ENCODE results near the gene GADD45B. TPM values are rescaled to one million over a fixed set of nuclear protein-coding genes. Genes with fewer than 3 reads are reported as not detected.

The GADD45B gene
- total RNA-seq, 4 donors from 2014 or later = 148 to 250 (median 195) TPM

DNA sequence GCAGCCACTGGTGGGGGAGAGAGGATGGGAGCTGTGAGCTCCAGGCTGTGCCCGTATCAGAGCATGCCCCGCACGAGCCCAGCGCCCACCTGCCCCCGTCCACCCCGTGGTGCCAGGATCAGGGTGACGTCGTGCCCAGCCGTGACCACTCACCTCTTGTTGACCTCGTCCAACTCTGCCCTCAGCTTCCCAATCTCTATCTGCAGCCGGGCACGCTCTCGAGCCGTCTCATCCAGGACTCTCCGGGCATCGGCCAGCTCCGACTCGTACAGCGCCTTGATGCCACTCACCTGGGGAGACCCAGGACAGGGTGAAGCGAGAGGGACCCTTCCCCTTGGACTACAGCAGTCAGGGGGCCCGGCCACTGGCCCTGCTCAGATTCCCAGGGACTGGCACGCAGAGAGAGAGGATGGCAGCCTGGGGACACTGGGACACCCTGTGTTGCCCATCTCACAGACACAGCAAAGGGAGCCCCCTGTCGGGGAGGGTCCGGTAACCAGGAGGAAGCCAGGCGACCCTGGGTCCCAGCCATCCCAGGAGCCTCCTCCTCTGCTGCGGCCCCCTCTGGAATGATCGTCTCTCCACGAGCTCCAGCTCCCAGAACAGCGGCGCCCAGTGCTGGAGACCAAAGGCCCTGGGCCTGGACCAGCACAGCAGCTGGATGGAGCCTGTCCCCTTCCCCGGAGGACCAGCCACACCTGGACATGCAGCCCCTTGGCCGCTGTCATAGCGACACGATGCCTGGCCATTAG is 31.5 kb upstream of the GADD45B start:
- Histone ChIP-seq H3K36me3 (no peaks in the 10 kb centered on the region), H3K27ac (no peak overlapping the region), H3K4me3 (replicated peaks in 1 of 3) (no peak overlapping the region), H3K9me3 (no peaks in the 10 kb centered on the region), H3K27me3 (no peaks in the 10 kb centered on the region), H3K4me1 (no peaks in the 10 kb centered on the region)
- intact Hi-C loops (cut with DNase I) = no loop called here
- no peak for DNase-seq
- no peak for TF ChIP-seq POLR2A (IDR thresholded peaks at IDR 0.05)
- TF ChIP-seq, protein P1, sequence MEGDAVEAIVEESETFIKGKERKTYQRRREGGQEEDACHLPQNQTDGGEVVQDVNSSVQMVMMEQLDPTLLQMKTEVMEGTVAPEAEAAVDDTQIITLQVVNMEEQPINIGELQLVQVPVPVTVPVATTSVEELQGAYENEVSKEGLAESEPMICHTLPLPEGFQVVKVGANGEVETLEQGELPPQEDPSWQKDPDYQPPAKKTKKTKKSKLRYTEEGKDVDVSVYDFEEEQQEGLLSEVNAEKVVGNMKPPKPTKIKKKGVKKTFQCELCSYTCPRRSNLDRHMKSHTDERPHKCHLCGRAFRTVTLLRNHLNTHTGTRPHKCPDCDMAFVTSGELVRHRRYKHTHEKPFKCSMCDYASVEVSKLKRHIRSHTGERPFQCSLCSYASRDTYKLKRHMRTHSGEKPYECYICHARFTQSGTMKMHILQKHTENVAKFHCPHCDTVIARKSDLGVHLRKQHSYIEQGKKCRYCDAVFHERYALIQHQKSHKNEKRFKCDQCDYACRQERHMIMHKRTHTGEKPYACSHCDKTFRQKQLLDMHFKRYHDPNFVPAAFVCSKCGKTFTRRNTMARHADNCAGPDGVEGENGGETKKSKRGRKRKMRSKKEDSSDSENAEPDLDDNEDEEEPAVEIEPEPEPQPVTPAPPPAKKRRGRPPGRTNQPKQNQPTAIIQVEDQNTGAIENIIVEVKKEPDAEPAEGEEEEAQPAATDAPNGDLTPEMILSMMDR (IDR thresholded peaks at IDR 0.05) = no peak
- 94 to 95% methylated on average over 24 to 32 of the region's 34 CpGs for WGBS, 2 donors

DNA sequence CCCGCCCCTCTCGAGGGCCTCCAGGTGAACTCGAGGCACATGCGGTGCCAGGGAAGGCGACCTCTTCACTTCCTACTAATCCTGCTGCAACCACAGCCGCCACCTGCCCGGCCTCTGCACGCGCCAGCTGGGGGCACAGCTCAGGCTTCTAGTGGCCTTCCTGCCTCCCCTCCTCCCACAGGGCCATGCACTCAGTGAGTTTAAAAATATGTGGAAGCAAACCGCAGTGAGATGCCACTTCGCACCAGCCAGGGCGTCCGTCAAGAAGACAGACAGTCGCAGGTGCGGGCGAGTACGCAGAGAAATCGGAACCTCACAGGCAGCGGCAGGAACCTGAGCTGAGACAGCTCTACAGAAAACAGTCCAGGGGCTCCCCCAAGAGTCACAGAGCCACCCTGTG is 29.5 kb upstream of the GADD45B start:
- H3K4me3 ChIP-seq (replicated peaks in 1 of 3) = no peak overlapping the region
- intact Hi-C loops (cut with DNase I) = no loop called here
- TF ChIP-seq, protein P1 (IDR thresholded peaks at IDR 0.05) = no peak
- no peak for TF ChIP-seq POLR2A (IDR thresholded peaks at IDR 0.05)
- DNase-seq = no peak
- H3K27me3 ChIP-seq = no peaks in the 10 kb centered on the region
- 79 to 85% methylated on average over 16 to 17 of the region's 19 CpGs for WGBS, 2 donors
- no peaks in the 10 kb centered on the region for H3K9me3 ChIP-seq
- H3K4me1 ChIP-seq = no peaks in the 10 kb centered on the region
- H3K27ac ChIP-seq = no peak overlapping the region
- no peaks in the 10 kb centered on the region for H3K36me3 ChIP-seq

DNA sequence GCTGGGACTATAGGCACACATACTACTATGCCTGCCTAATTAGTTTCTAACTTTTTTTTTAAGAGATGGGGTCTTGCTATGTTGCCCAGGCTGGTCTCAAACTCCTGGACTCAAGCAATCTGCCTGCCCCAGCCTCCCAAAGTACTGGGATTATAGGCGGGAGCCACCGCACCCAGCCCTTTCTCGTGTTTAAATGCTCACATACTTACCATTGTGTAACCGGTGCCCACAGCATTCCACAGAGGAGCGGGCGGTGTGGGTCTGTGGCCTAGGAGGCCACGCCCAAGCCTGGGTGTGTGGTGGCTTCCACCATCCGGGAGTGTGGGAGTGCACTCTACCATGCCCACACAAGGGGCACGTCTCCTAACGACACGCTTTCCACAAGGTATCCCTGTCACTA is 26.9 kb upstream of the GADD45B start:
- WGBS, 2 donors = 96 to 98% methylated on average over 11 of the region's 11 CpGs
- Histone ChIP-seq H3K4me1 (no peaks in the 10 kb centered on the region), H3K9me3 (no peaks in the 10 kb centered on the region), H3K4me3 (replicated peaks in 1 of 3) (no peak overlapping the region), H3K36me3 (no peaks in the 10 kb centered on the region), H3K27ac (no peak overlapping the region), H3K27me3 (no peaks in the 10 kb centered on the region)
- no peak for DNase-seq
- TF ChIP-seq, protein P1 (IDR thresholded peaks at IDR 0.05) = no peak
- TF ChIP-seq POLR2A (IDR thresholded peaks at IDR 0.05) = no peak
- intact Hi-C loops (cut with DNase I) = no loop called here

- no peak for DNase-seq
- H3K4me1 ChIP-seq = peaks cover 7 to 8% of the 10 kb centered on the region in 2 donors
- intact Hi-C loops (cut with DNase I) = no loop called here
- 93 to 96% methylated on average over 7 of the region's 7 CpGs for WGBS, 2 donors
- no peaks in the 10 kb centered on the region for H3K36me3 ChIP-seq
- no peaks in the 10 kb centered on the region for H3K9me3 ChIP-seq
- no peaks in the 10 kb centered on the region for H3K27me3 ChIP-seq
- H3K4me3 ChIP-seq (replicated peaks in 1 of 3) = no peak overlapping the region
- no peak overlapping the region for H3K27ac ChIP-seq
- no peak for TF ChIP-seq POLR2A (IDR thresholded peaks at IDR 0.05)
- TF ChIP-seq, protein P1 (IDR thresholded peaks at IDR 0.05) = no peak
Observed at GRCh38 chr19:2451138-2451537, 24.8 kb upstream of the GADD45B start.

GRCh38 chr19:2451741-2452140 is 24.2 kb upstream of the GADD45B start:
- no peak for DNase-seq
- Histone ChIP-seq H3K9me3 (no peaks in the 10 kb centered on the region), H3K36me3 (no peaks in the 10 kb centered on the region), H3K27me3 (no peaks in the 10 kb centered on the region), H3K4me3 (replicated peaks in 1 of 3) (no peak overlapping the region), H3K4me1 (peaks cover 7 to 8% of the 10 kb centered on the region in 2 donors), H3K27ac (no peak overlapping the region)
- WGBS, 2 donors = 91 to 98% methylated on average over 6 to 18 of the region's 18 CpGs
- TF ChIP-seq, protein P1 (IDR thresholded peaks at IDR 0.05) = no peak
- no peak for TF ChIP-seq POLR2A (IDR thresholded peaks at IDR 0.05)
- intact Hi-C loops (cut with DNase I) = no loop called here

Measured in thyroid gland (tissue), 4 donors.